Transverse colon (tissue), 4 donors: ENCODE data around the gene GREM2. TPM values are rescaled to one million over a fixed set of nuclear protein-coding genes. Genes with fewer than 3 reads are reported as not detected.

ENCODE experiments used
- DNase-seq: peaks from one replicate; pipeline ENCODE4 v3.0.0-alpha.2; 2019
- H3K27ac ChIP-seq, 4 donors: fragments of 200-600 bp; sonication (generic); 2 replicates each; pipeline ENCODE4 v1.5.1; 2016 to 2018; ENCODE audit warnings: inconsistent platforms in 4 of 4
- H3K27me3 ChIP-seq: fragments of 200-600 bp; sonication (generic); 2 replicates; pipeline ENCODE4 v1.5.1; 2017; ENCODE audit warnings: inconsistent platforms
- H3K36me3 ChIP-seq, 4 donors: fragments of 200-600 bp; sonication (generic); 2 replicates each; pipeline ENCODE4 v1.5.1; 2017 to 2019; ENCODE audit warnings: inconsistent platforms in 4 of 4
- H3K4me1 ChIP-seq, 4 donors: fragments of 200-600 bp; sonication (generic); 2 replicates each; pipeline ENCODE4 v1.5.1; 2017 to 2020; ENCODE audit warnings: inconsistent platforms in 4 of 4
- H3K4me3 ChIP-seq, 4 donors: fragments of 200-600 bp; sonication (generic); 1 replicate in 1 of 4; 2 replicates in 3 of 4; pipeline versions ENCODE4 v1.5.1 to v1.6.1; 2017 to 2019; ENCODE audit warnings: inconsistent platforms in 4 of 4
- H3K9me3 ChIP-seq, 2 donors: fragments of 200-600 bp; sonication (generic); 2 replicates each; pipeline ENCODE4 v1.5.1; 2017 to 2019; ENCODE audit warnings: inconsistent platforms in 2 of 2
- EP300 ChIP-seq: sonication (generic); formaldehyde crosslinking; IDR thresholded peaks from one replicate; pipeline ENCODE4 v1.6.1; 2017; ENCODE audit warnings: antibody characterized with exemption, low read depth
- POLR2A ChIP-seq: fragments of 450-650 bp; IDR thresholded peaks from one replicate; pipeline ENCODE4 v1.6.1; 2016; ENCODE audit warnings: antibody characterized with exemption, mild to moderate bottlenecking, moderate library complexity
- POLR2AphosphoS5 ChIP-seq, 3 donors: sonication (generic); formaldehyde crosslinking; IDR thresholded peaks; one replicate each; pipeline ENCODE4 v1.6.1; 2016; ENCODE audit warnings: antibody characterized with exemption in 3 of 3
- WGBS, 2 donors: methylation state at CpG; one replicate each; pipeline ENCODE4 v1.1.5; 2018; ENCODE audit warnings: low coverage in 1 of 2; 5-methylcytosine and 5-hydroxymethylcytosine counted together
- in situ Hi-C, 4 donors: fragments of 200-750 bp; cut with MboI; loops; one replicate each; pipeline versions ENCODE4 v1.15.0 to v1.15.1; 2017; ENCODE audit warnings: low sequenced_read_pairs in 3 of 4, low pct_ligation_motif_present in 1 of 4, low pct_unique_long_range_greater_than_20kb in 1 of 4
- intact Hi-C: fragments of 100-400 bp; cut with DNase I; formaldehyde crosslinking; loops from one replicate; pipeline ENCODE4 v1.15.1; 2023; ENCODE audit warnings: low total_unique reads
- total RNA-seq, 4 donors: library from RNA; depleted of rRNA; stranded (reverse); fragments of >200 nt; gene quantifications; one replicate each; pipeline ENCODE4 v1.1.0, GENCODE V29; 2016
- TF ChIP-seq, protein P1 (sequence below), 5 experiments: fragments of 200-600 bp in 3 of 5; fragments of 450-650 bp in 2 of 5; sonication (generic) in 3 of 5; IDR thresholded peaks; 1 replicate in 2 of 5; 2 replicates in 3 of 5; pipeline ENCODE4 v1.5.1; 2016 to 2017; ENCODE audit warnings: antibody characterized with exemption in 5 of 5, inconsistent platforms in 3 of 5, mild to moderate bottlenecking in 2 of 5, moderate library complexity in 1 of 5

The GREM2 gene
- total RNA-seq, 4 donors from 2014 or later, result 2.8 to 13.1 (median 4.9) TPM

- Histone ChIP-seq H3K4me1 (no peaks in the 10 kb centered on the region), H3K9me3 (no peaks in the 10 kb centered on the region), H3K27me3 (no peaks in the 10 kb centered on the region), H3K4me3 (no peak overlapping the region), H3K36me3 (no peaks in the 10 kb centered on the region), H3K27ac (no peak overlapping the region)
- in situ Hi-C loops, result no loop called here
- WGBS, 2 donors, result 74 to 83% methylated on average over 2 of the region's 2 CpGs
- TF ChIP-seq, protein P1, sequence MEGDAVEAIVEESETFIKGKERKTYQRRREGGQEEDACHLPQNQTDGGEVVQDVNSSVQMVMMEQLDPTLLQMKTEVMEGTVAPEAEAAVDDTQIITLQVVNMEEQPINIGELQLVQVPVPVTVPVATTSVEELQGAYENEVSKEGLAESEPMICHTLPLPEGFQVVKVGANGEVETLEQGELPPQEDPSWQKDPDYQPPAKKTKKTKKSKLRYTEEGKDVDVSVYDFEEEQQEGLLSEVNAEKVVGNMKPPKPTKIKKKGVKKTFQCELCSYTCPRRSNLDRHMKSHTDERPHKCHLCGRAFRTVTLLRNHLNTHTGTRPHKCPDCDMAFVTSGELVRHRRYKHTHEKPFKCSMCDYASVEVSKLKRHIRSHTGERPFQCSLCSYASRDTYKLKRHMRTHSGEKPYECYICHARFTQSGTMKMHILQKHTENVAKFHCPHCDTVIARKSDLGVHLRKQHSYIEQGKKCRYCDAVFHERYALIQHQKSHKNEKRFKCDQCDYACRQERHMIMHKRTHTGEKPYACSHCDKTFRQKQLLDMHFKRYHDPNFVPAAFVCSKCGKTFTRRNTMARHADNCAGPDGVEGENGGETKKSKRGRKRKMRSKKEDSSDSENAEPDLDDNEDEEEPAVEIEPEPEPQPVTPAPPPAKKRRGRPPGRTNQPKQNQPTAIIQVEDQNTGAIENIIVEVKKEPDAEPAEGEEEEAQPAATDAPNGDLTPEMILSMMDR (IDR thresholded peaks at IDR 0.05), result no peak
- TF ChIP-seq EP300, result no peak
- TF ChIP-seq POLR2A, result no peak
- TF ChIP-seq POLR2AphosphoS5 (IDR thresholded peaks at IDR 0.05), result no peak
- intact Hi-C loops, result no loop called here
- DNase-seq, result no peak
Observed at GRCh38 chr1:240553351-240553750, 58.6 kb downstream of the GREM2 start.

DNA sequence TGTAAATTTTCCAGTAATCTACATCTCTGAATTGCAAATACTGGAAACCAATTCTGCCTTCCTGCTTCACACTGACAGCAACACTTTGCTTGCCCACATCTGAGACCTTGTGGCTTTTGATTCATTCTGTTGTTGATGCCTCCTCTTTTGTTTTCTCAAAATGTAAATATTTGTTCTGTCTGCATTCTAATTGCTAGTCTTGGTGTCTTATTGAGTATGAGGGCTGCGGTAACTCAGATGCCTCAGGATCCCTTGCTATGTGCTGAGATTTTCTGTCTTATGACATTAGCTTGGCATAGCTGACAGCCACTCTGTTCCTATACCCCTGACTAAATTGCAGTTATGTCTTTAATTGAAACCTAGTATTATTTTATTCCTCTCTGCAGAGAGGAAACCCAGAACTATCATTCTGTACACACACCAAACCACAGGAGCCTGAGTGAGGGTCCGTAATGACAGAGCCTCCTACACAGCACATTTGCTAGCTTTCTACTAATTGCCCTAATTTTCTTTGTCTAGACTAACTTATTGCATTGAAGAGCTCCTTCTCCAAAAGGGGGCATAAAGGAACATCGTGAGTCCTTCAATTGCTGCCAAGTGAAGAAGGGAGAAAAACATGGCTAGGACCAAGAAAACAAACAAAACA is 72.1 kb downstream of the GREM2 start:
- H3K4me3 ChIP-seq, result no peak overlapping the region
- no peaks in the 10 kb centered on the region for H3K4me1 ChIP-seq
- no peaks in the 10 kb centered on the region for H3K9me3 ChIP-seq
- in situ Hi-C loops (no loop called here), intact Hi-C loops (no loop called here)
- no peak overlapping the region for H3K27ac ChIP-seq
- H3K27me3 ChIP-seq, result no peaks in the 10 kb centered on the region
- H3K36me3 ChIP-seq, result no peaks in the 10 kb centered on the region
- no peak for DNase-seq
- WGBS, 2 donors, result 50 to 58% methylated on average over 1 to 3 of the region's 3 CpGs
- TF ChIP-seq EP300, result no peak
- TF ChIP-seq, protein P1 (IDR thresholded peaks at IDR 0.05), result no peak
- TF ChIP-seq POLR2AphosphoS5 (IDR thresholded peaks at IDR 0.05), result no peak
- TF ChIP-seq POLR2A, result no peak

DNA sequence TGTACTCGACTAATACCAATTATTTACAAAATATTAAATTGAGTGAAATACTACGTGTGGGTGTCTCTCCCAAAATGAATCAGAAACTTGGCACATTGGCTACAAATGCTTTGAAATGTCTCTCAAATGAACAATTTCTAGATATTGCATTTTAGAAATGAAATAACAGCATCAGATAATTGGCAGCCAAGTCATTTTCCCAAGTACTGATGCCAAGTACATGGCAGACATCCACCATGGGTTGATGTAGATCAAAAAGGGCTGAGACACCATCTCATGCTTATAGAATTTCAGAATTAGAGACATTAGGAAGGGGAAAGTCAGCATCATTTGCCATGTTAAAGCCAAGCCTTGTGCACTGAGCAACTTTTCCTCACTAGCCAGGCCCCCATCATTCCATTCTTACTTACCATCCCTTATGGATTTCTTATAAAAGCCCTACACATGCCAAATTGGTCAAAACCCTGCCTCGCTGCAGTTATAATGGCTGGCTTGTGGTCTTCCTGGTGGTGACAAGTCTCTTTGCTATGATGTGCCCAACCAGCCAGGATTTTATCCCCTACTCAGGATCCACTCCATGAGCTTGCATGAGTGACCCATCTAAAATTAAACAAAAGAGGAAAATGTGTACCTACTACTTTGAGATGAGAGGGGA is 73.1 kb downstream of the GREM2 start:
- Histone ChIP-seq H3K27me3 (no peaks in the 10 kb centered on the region), H3K4me3 (no peak overlapping the region), H3K27ac (no peak overlapping the region), H3K4me1 (no peaks in the 10 kb centered on the region), H3K36me3 (no peaks in the 10 kb centered on the region), H3K9me3 (no peaks in the 10 kb centered on the region)
- intact Hi-C loops (no loop called here), in situ Hi-C loops (no loop called here)
- TF ChIP-seq, protein P1 (IDR thresholded peaks at IDR 0.05), result no peak
- TF ChIP-seq EP300 (no peak), POLR2A (no peak), POLR2AphosphoS5 (IDR thresholded peaks at IDR 0.05) (no peak)
- no peak for DNase-seq
- 78 to 85% methylated on average over 3 of the region's 3 CpGs for WGBS, 2 donors

DNA sequence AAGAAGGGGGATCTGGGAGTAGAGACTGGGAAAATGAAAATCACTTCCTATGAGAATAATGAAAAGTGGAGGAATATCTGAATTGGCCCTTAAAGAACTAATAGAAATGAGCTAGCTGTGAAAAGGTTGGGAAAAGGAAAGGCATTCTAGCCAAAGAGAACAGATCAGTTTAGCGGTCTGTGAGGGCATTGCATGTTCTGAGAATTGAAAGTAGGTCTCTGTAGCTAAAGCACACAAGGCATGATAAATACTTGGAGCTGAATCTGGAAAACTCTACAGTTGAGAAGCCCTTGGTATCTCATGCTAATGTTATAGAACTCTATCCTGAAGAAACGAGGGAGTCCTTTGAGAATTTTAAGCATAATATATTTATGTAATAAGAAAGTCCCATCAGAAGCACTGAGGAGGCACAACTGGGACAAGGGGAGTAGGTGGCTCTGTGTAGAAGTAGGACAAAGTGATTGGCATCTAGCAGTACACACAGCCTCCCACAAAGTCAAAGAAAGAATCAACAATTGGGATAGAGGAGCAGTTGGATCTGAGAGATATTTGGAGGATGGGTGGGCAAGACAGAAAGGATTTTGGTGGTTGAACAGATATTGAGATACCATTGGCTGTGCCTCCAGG is 78.7 kb downstream of the GREM2 start:
- WGBS, 2 donors, result 77 to 85% methylated on average over 2 of the region's 2 CpGs
- no peak for DNase-seq
- no peaks in the 10 kb centered on the region for H3K27me3 ChIP-seq
- in situ Hi-C loops (no loop called here), intact Hi-C loops (no loop called here)
- H3K4me1 ChIP-seq, result no peaks in the 10 kb centered on the region
- H3K9me3 ChIP-seq, result no peaks in the 10 kb centered on the region
- TF ChIP-seq POLR2AphosphoS5 (IDR thresholded peaks at IDR 0.05) (no peak), POLR2A (no peak), EP300 (no peak)
- TF ChIP-seq, protein P1 (IDR thresholded peaks at IDR 0.05), result no peak
- no peak overlapping the region for H3K27ac ChIP-seq
- H3K36me3 ChIP-seq, result no peaks in the 10 kb centered on the region
- H3K4me3 ChIP-seq, result no peak overlapping the region
